ENCODE results near the gene SGCD.

The SGCD gene

GRCh38 chr5:156411957-156412356 is 85.0 kb downstream of the SGCD start:
- no peak for TF ChIP-seq POU6F1 (CRISPR knock-in tag; IDR thresholded peaks at IDR 0.05; ENCODE audit: borderline replicate concordance, low read depth)
- TF ChIP-seq ESRRG (CRISPR knock-in tag; IDR thresholded peaks at IDR 0.05) = no peak
- ATAC-seq = no peak

- TF ChIP-seq ESRRG (CRISPR knock-in tag; IDR thresholded peaks at IDR 0.05) = no peak
- TF ChIP-seq BACH2 (CRISPR knock-in tag; IDR thresholded peaks at IDR 0.05; ENCODE audit: borderline replicate concordance) = no peak
- 0 out of 2 replicates have a peak, but pooled peaks have one; percentile 26 for TF ChIP-seq ISL1 (CRISPR knock-in tag; IDR thresholded peaks at IDR 0.05)
- no peak for ATAC-seq
Measured at GRCh38 chr5:156414391-156414790, 87.4 kb downstream of the SGCD start.

GRCh38 chr5:156419661-156420060 is 92.7 kb downstream of the SGCD start:
- no peak for TF ChIP-seq ZC3H10 (CRISPR knock-in tag; IDR thresholded peaks at IDR 0.05)
- no peak for TF ChIP-seq ZFP30 (CRISPR knock-in tag; IDR thresholded peaks at IDR 0.05)
- TF ChIP-seq POU6F1 (CRISPR knock-in tag; IDR thresholded peaks at IDR 0.05; ENCODE audit: borderline replicate concordance, low read depth) = no peak
- TF ChIP-seq ISL1 (CRISPR knock-in tag; IDR thresholded peaks at IDR 0.05) = no peak
- no peak for TF ChIP-seq BACH2 (CRISPR knock-in tag; IDR thresholded peaks at IDR 0.05; ENCODE audit: borderline replicate concordance)
- TF ChIP-seq CREB5 (CRISPR knock-in tag; IDR thresholded peaks at IDR 0.05; ENCODE audit: low read depth) = no peak
- no peak for TF ChIP-seq PATZ1 (CRISPR knock-in tag; IDR thresholded peaks at IDR 0.05; ENCODE audit: borderline replicate concordance)
- no peak for TF ChIP-seq TSHZ2 (CRISPR knock-in tag; IDR thresholded peaks at IDR 0.05)
- TF ChIP-seq ARNTL (CRISPR knock-in tag; IDR thresholded peaks at IDR 0.05; ENCODE audit: borderline replicate concordance, low read depth) = no peak
- no peak for TF ChIP-seq SNAI2 (CRISPR knock-in tag; IDR thresholded peaks at IDR 0.05)
- TF ChIP-seq CSRNP3 (CRISPR knock-in tag; IDR thresholded peaks at IDR 0.05) = no peak
- no peak for TF ChIP-seq OSR1 (CRISPR knock-in tag; IDR thresholded peaks at IDR 0.05)
- TF ChIP-seq ESRRG (CRISPR knock-in tag; IDR thresholded peaks at IDR 0.05) = no peak
- no peak for TF ChIP-seq PPARA (CRISPR knock-in tag; IDR thresholded peaks at IDR 0.05; ENCODE audit: borderline replicate concordance)
- TF ChIP-seq CSDC2 (CRISPR knock-in tag; IDR thresholded peaks at IDR 0.05) = no peak
- no peak for ATAC-seq

GRCh38 chr5:156420665-156421064 is 93.7 kb downstream of the SGCD start:
- no peak for ATAC-seq

More at GRCh38 chr5:156420665-156421064, 93.7 kb downstream of the SGCD start:
- no peak for TF ChIP-seq ZC3H10 (CRISPR knock-in tag; IDR thresholded peaks at IDR 0.05)
- TF ChIP-seq ISL1 (CRISPR knock-in tag; IDR thresholded peaks at IDR 0.05) = peak; percentile 35
